ENCODE results near the gene ACACB.

Gene ACACB

GRCh38 chr12:109281452-109281851, 165.1 kb downstream of the ACACB start:
- DNase-seq: no peak

GRCh38 chr12:109284392-109284791, 168.0 kb downstream of the ACACB start:
- no peak for DNase-seq

GRCh38 chr12:109286252-109286651, 169.9 kb downstream of the ACACB start:
- DNase-seq: no peak

- DNase-seq: no peak
These were observed 170.3 kb downstream of the ACACB start for GRCh38 chr12:109286652-109287051.

- no peak for DNase-seq
These were observed 170.8 kb downstream of the ACACB start for GRCh38 chr12:109287181-109287580.

GRCh38 chr12:109287811-109288469, 171.6 kb downstream of the ACACB start:
- no peak for DNase-seq

- no peak for DNase-seq
These were observed 172.2 kb downstream of the ACACB start for GRCh38 chr12:109288571-109288970.

- DNase-seq: no peak
These were observed 172.6 kb downstream of the ACACB start for GRCh38 chr12:109289004-109289403.

- DNase-seq: no peak
These were observed 173.2 kb downstream of the ACACB start for GRCh38 chr12:109289551-109289950.

GRCh38 chr12:109290061-109290460, 173.7 kb downstream of the ACACB start:
- no peak for DNase-seq

GRCh38 chr12:109291117-109291516, 174.7 kb downstream of the ACACB start:
- no peak for DNase-seq

GRCh38 chr12:109291521-109292341, 175.3 kb downstream of the ACACB start:
- peak; percentile 12 for DNase-seq

GRCh38 chr12:109292342-109292711, 175.9 kb downstream of the ACACB start:
- no peak for DNase-seq

- no peak for DNase-seq
These were observed 176.7 kb downstream of the ACACB start for GRCh38 chr12:109293106-109293505.

GRCh38 chr12:109294286-109294796, 178.0 kb downstream of the ACACB start:
- DNase-seq: no peak

GRCh38 chr12:109295764-109296425, 179.5 kb downstream of the ACACB start:
- no peak for DNase-seq

GRCh38 chr12:109296431-109296830, 180.0 kb downstream of the ACACB start:
- no peak for DNase-seq

GRCh38 chr12:109299849-109300248, 183.5 kb downstream of the ACACB start:
- DNase-seq: no peak

- DNase-seq: no peak
These were observed 185.3 kb downstream of the ACACB start for GRCh38 chr12:109301643-109302168.

GRCh38 chr12:109302358-109302757, 186.0 kb downstream of the ACACB start:
- DNase-seq: no peak

GRCh38 chr12:109302770-109303169, 186.4 kb downstream of the ACACB start:
- no peak for DNase-seq

- no peak for DNase-seq
These were observed 188.1 kb downstream of the ACACB start for GRCh38 chr12:109304485-109304884.

GRCh38 chr12:109305547-109305946, 189.2 kb downstream of the ACACB start:
- DNase-seq: no peak

All from fibroblast of skin of scalp (primary cell).